ENCODE results near the gene TMEM178B.
"Not testable (repeated sequence)": the region's sequence is repeated elsewhere in the genome, so short reads cannot be mapped to it uniquely, and the experiment has no call there.

Gene TMEM178B

DNA sequence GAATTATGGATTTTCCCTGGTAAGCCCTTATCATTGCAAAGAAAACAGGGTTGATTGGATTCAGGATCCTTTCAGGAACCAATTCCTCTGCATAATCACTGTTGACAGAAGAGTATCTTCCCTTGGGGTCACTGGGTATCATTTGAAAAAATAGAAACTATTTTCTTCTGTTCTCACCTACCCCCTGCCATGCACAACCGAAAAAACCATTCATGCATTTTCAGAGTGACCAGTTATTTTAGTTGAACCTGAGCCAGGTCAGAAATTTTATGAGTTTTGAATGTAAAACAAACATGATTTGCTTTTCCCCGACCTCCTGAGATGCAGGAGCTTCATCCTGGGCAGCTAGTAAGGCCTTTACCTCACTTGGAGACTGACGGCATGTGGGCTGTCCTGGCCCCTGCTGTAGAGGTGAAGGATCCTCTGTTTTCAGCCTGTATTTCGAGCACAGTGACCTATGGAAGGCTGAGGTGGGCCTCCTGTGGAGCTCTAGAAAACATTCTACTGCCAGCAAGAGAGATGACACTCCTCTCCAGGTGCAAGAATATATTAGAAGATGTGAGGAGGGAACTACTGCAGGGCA lies 30.1 kb downstream of the TMEM178B start:
- no peak overlapping the region for H3K4me3 ChIP-seq (ENCODE audit: low read depth, low read length)
- no peak for DNase-seq (ENCODE audit: low read depth)
- TF ChIP-seq, protein P1, sequence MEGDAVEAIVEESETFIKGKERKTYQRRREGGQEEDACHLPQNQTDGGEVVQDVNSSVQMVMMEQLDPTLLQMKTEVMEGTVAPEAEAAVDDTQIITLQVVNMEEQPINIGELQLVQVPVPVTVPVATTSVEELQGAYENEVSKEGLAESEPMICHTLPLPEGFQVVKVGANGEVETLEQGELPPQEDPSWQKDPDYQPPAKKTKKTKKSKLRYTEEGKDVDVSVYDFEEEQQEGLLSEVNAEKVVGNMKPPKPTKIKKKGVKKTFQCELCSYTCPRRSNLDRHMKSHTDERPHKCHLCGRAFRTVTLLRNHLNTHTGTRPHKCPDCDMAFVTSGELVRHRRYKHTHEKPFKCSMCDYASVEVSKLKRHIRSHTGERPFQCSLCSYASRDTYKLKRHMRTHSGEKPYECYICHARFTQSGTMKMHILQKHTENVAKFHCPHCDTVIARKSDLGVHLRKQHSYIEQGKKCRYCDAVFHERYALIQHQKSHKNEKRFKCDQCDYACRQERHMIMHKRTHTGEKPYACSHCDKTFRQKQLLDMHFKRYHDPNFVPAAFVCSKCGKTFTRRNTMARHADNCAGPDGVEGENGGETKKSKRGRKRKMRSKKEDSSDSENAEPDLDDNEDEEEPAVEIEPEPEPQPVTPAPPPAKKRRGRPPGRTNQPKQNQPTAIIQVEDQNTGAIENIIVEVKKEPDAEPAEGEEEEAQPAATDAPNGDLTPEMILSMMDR (conservative IDR thresholded peaks at IDR 0.05; ENCODE audit: low read depth, low read length): no peak

DNA sequence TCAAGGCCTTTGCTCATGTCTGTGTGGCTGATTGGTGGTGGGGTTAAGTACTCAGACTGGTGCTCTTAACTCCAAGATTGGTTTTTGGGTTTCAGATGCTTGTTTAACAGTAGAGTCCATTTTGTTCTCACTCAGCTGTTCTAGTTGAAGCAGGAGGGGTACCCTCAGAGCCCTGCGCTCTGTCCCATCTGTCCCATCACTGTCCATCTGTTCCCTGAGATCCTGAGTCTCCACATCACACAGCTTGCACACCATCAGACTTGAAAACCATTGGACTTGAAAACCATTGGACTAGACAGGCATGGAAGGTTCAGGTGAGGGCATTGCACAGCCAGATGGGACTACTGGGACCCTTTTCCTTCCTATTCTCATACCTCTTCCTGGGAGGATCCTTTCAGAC lies 39.3 kb downstream of the TMEM178B start:
- no peak overlapping the region for H3K4me3 ChIP-seq (ENCODE audit: low read depth, low read length)
- DNase-seq (ENCODE audit: low read depth): no peak
- TF ChIP-seq, protein P1 (conservative IDR thresholded peaks at IDR 0.05; ENCODE audit: low read depth, low read length): no peak

DNA sequence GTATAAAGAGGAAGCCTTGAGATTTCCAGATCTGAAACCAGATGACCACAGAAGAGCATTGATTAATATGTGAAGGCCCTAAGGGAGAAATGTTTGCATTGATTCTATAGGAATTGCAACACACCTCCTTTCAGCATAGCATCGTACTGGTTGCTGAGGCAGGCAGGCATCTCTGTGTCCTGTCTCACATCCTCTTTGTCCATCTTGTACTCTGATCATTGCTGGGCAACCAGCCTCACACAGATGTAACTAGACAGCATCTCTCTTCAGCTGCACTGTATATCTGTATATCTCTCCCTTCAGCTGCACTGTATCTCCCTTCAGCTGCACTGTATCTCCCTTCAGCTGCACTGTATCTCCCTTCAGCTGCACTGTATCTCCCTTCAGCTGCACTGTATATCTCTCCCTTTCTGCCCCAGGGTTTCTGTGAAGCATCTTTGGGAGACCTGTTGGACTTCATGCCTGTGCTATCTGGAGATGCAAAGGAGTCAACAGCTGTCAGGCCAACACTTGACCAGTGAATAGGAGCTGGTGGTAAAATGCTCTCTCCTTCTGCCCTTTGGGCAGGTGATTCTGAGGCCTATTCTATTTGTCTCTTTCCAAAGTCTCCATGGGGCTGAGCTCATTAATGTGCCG lies 40.3 kb downstream of the TMEM178B start:
- TF ChIP-seq, protein P1 (conservative IDR thresholded peaks at IDR 0.05; ENCODE audit: low read depth, low read length): no peak
- no peak for DNase-seq (ENCODE audit: low read depth)
- no peak overlapping the region for H3K4me3 ChIP-seq (ENCODE audit: low read depth, low read length)

DNA sequence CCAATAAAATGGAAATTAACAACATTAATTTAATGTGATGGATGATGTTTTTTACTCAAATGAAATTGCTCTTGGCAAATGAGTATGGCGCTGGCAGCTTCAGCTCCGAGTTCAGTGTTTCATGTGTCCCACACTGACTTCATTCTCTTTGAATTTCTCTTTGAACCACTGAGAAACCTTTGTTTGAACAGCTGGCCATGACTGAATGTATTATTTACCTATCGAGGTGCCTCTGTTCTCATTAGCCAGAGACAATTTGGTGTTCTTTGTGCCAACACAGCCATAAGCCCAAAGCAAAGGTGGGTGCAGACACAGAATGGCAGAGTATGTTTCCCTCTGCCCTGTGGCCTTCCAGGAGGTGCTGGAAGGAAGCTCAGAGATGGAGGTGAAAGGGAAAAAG lies 42.1 kb downstream of the TMEM178B start:
- TF ChIP-seq, protein P1 (conservative IDR thresholded peaks at IDR 0.05; ENCODE audit: low read depth, low read length): no peak
- no peak overlapping the region for H3K4me3 ChIP-seq (ENCODE audit: low read depth, low read length)
- DNase-seq (ENCODE audit: low read depth): no peak

DNA sequence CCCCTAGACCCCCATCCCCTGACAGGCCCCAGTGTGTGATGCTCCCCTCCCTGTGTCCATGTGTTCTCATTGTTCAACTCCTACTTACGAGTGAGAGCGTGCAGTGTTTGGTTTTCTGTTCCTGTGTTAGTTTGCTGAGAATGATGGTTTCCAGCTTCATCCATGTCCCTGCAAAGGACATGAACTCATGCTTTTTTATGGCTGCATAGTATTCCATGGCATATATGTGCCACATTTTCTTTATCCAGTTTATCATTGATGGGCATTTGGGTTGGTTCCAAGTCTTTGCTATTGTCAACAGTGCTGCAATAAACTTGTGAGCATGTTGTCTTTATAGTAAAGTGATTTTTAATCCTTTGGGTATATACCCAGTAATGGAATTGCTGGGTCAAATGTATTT lies 42.8 kb downstream of the TMEM178B start:
- DNase-seq (ENCODE audit: low read depth); H3K4me3 ChIP-seq (ENCODE audit: low read depth, low read length): not testable (repeated sequence)

DNA sequence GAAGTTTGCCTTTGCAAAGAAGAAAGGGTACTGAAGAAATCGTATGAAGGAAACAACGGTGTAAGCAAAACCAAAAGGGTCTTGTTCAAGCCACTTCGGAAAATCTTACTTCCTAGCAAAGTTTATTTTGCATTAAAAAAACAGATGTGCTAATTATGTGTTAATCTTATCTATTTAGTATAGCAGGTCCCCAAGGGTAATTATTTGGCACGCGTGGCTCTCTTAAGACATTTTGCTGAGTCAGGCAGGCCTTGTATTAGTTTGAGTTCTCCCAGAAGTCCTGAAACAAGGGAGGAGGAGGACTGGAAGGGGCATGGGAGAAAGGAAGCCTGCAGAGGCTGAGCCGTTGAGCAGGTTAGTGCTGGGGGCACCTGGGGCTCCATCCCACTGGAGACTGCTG lies 44.9 kb downstream of the TMEM178B start:
- H3K4me3 ChIP-seq (ENCODE audit: low read depth, low read length): no peak overlapping the region
- DNase-seq (ENCODE audit: low read depth): no peak
- TF ChIP-seq, protein P1 (conservative IDR thresholded peaks at IDR 0.05; ENCODE audit: low read depth, low read length): no peak

DNA sequence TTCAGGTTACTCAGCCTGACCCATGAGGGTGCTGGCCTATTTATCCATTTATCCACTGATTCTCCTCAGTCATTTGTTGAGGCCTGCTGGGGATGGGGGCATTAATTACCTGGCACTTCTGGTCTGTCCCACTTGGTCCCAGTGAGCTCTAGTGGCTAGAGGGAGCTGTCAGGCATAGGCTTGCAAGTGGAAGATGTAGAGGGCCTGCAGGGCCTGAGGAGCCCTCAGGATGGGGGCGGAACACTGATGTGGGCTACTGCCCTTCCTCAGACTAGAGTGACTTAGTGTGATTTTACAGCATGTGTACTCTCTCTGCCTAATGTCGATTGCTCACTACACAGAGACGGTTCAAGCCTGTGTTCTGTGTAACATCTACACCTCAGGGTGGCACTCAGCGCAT lies 45.3 kb downstream of the TMEM178B start:
- no peak overlapping the region for H3K4me3 ChIP-seq (ENCODE audit: low read depth, low read length)
- DNase-seq (ENCODE audit: low read depth): no peak
- TF ChIP-seq, protein P1 (conservative IDR thresholded peaks at IDR 0.05; ENCODE audit: low read depth, low read length): no peak

All from choroid plexus epithelial cell (primary cell).